HL-60 (cell line): ENCODE results near the gene KRTAP10-1.
"Not testable (repeated sequence)": the region's sequence is repeated elsewhere in the genome, so short reads cannot be mapped to it uniquely, and the experiment has no call there.

Experiments
- DNase-seq, 2 experiments: peaks; one replicate each; pipeline ENCODE4 v3.0.0-alpha.2; 2010 to 2020; ENCODE audit warnings: low read depth in 1 of 2, low spot score in 1 of 2
- H3K27ac ChIP-seq: fragments of 250-450 bp; sonication (Bioruptor Pico); replicated peaks from 2 replicates; pipeline ENCODE4 v1.5.1; 2020; ENCODE audit warnings: mild to moderate bottlenecking, moderate library complexity
- H3K27me3 ChIP-seq: fragments of 250-450 bp; sonication (Bioruptor Pico); 2 replicates; pipeline ENCODE4 v1.5.1; 2021; ENCODE audit warnings: mild to moderate bottlenecking, moderate library complexity; ENCODE audit not compliant: insufficient read depth, poor library complexity, severe bottlenecking
- H3K4me3 ChIP-seq: replicated peaks from 2 replicates; pipeline ENCODE4 v1.5.1; 2011; ENCODE audit warnings: mild to moderate bottlenecking, control low read depth, low read length; ENCODE audit not compliant: insufficient read depth
- CTCF ChIP-seq: IDR thresholded peaks from one replicate; pipeline ENCODE4 v1.5.1; 2011; ENCODE audit warnings: low read length, control low read depth, inconsistent platforms; ENCODE audit not compliant: insufficient read depth
- GABPA ChIP-seq: IDR thresholded peaks from 2 replicates; pipeline ENCODE4 v1.6.1; 2012; ENCODE audit warnings: low read depth
- POLR2AphosphoS5 ChIP-seq: IDR thresholded peaks from 2 replicates; pipeline ENCODE4 v1.6.1; 2012; ENCODE audit warnings: low read depth
- REST ChIP-seq: IDR thresholded peaks from 2 replicates; pipeline ENCODE4 v1.6.1; 2012; ENCODE audit warnings: low read depth; ENCODE audit not compliant: insufficient replicate concordance
- SPI1 ChIP-seq: IDR thresholded peaks from 2 replicates; pipeline ENCODE4 v1.6.1; 2012; ENCODE audit warnings: low read depth, mild to moderate bottlenecking, borderline replicate concordance

Gene KRTAP10-1

GRCh38 chr21:44583089-44583799 is 43.2 kb upstream of the KRTAP10-1 start:
- no peak for TF ChIP-seq SPI1
- no peak for TF ChIP-seq GABPA
- no peak for TF ChIP-seq CTCF
- no peak for TF ChIP-seq POLR2AphosphoS5
- no peak for TF ChIP-seq REST
- Histone ChIP-seq H3K4me3 (no peak overlapping the region), H3K27me3 (no peaks in the 10 kb centered on the region), H3K27ac (no peak overlapping the region)
- DNase-seq, result no peak

- no peak for DNase-seq
- TF ChIP-seq POLR2AphosphoS5 (no peak), REST (no peak), CTCF (no peak), SPI1 (no peak), GABPA (no peak)
- Histone ChIP-seq H3K27ac (no peak overlapping the region), H3K4me3 (no peak overlapping the region), H3K27me3 (no peaks in the 10 kb centered on the region)
These were observed 42.1 kb upstream of the KRTAP10-1 start for GRCh38 chr21:44582055-44582454.

GRCh38 chr21:44581158-44581557 is 41.2 kb upstream of the KRTAP10-1 start:
- no peak for DNase-seq
- no peak for TF ChIP-seq SPI1
- no peak for TF ChIP-seq REST
- no peak for TF ChIP-seq POLR2AphosphoS5
- TF ChIP-seq GABPA, result no peak
- TF ChIP-seq CTCF, result no peak
- H3K4me3 ChIP-seq, result no peak overlapping the region
- H3K27me3 ChIP-seq, result no peaks in the 10 kb centered on the region
- H3K27ac ChIP-seq, result no peak overlapping the region

- H3K27ac ChIP-seq, DNase-seq, H3K27me3 ChIP-seq, H3K4me3 ChIP-seq: not testable (repeated sequence)
These were observed 40.3 kb upstream of the KRTAP10-1 start, which contains the start of gene KRTAP10-5 for GRCh38 chr21:44580231-44580821. TSS of gene KRTAP10-5 (minus strand) at chr21:44580604. CDS start at chr21:44580578, 26 bp downstream.
